ENCODE measurements around the gene VCAN. TPM values are rescaled to one million over a fixed set of nuclear protein-coding genes. Genes with fewer than 3 reads are reported as not detected.

The VCAN gene
- total RNA-seq, 1 experiment from 2014 or later = 31.4 TPM

GRCh38 chr5:83542839-83543238 is 71.3 kb downstream of the VCAN start:
- no peak for TF ChIP-seq CTCF (IDR thresholded peaks at IDR 0.05; ENCODE audit: unreplicated experiment)
- Mint-ChIP-seq H3K4me1 (ENCODE audit: low read depth, unreplicated experiment) (no peaks in the 10 kb centered on the region), H3K27ac (ENCODE audit: unreplicated experiment) (no peak overlapping the region), H3K9me3 (ENCODE audit: low read depth, unreplicated experiment) (peaks cover 2% of the 10 kb centered on the region), H3K4me3 (ENCODE audit: low read depth, unreplicated experiment) (no peak overlapping the region), H3K36me3 (ENCODE audit: insufficient read depth, unreplicated experiment) (no peaks in the 10 kb centered on the region), H3K27me3 (ENCODE audit: unreplicated experiment) (no peaks in the 10 kb centered on the region)
- CTCF ChIA-PET = no interaction called here
- DNase-seq = no peak
- intact Hi-C loops (cut with micrococcal nuclease; ENCODE audit: unreplicated experiment) = no loop called here
- BruUV-seq (replicated peaks) = no TSS peak

GRCh38 chr5:83543898-83544297 is 72.4 kb downstream of the VCAN start:
- DNase-seq = no peak
- H3K27me3 Mint-ChIP-seq (ENCODE audit: unreplicated experiment) = no peaks in the 10 kb centered on the region
- no peak overlapping the region for H3K4me3 Mint-ChIP-seq (ENCODE audit: low read depth, unreplicated experiment)
- no peaks in the 10 kb centered on the region for H3K36me3 Mint-ChIP-seq (ENCODE audit: insufficient read depth, unreplicated experiment)
- intact Hi-C loops (cut with micrococcal nuclease; ENCODE audit: unreplicated experiment) = no loop called here
- H3K27ac Mint-ChIP-seq (ENCODE audit: unreplicated experiment) = no peak overlapping the region
- H3K4me1 Mint-ChIP-seq (ENCODE audit: low read depth, unreplicated experiment) = no peaks in the 10 kb centered on the region
- CTCF ChIA-PET = no interaction called here
- no peaks in the 10 kb centered on the region for H3K9me3 Mint-ChIP-seq (ENCODE audit: low read depth, unreplicated experiment)
- TF ChIP-seq CTCF (IDR thresholded peaks at IDR 0.05; ENCODE audit: unreplicated experiment) = no peak
- BruUV-seq (replicated peaks) = no TSS peak

- Mint-ChIP-seq H3K27ac (ENCODE audit: unreplicated experiment) (no peak overlapping the region), H3K36me3 (ENCODE audit: insufficient read depth, unreplicated experiment) (no peaks in the 10 kb centered on the region), H3K9me3 (ENCODE audit: low read depth, unreplicated experiment) (no peaks in the 10 kb centered on the region), H3K4me1 (ENCODE audit: low read depth, unreplicated experiment) (peaks cover 9% of the 10 kb centered on the region), H3K27me3 (ENCODE audit: unreplicated experiment) (no peaks in the 10 kb centered on the region), H3K4me3 (ENCODE audit: low read depth, unreplicated experiment) (no peak overlapping the region)
- no TSS peak for BruUV-seq (replicated peaks)
- no peak for DNase-seq
- intact Hi-C loops (cut with micrococcal nuclease; ENCODE audit: unreplicated experiment) = no loop called here
- CTCF ChIA-PET = interaction anchor here (0.8 kb wide), 1 partner anchor 11 kb away, joined by 3 read pairs; no protein-coding TSS in a partner anchor
- no peak for TF ChIP-seq CTCF (IDR thresholded peaks at IDR 0.05; ENCODE audit: unreplicated experiment)
Observed at GRCh38 chr5:83547161-83547560, 75.6 kb downstream of the VCAN start.

GRCh38 chr5:83547889-83548288 is 76.3 kb downstream of the VCAN start:
- peaks cover 13% of the 10 kb centered on the region for H3K4me1 Mint-ChIP-seq (ENCODE audit: low read depth, unreplicated experiment)
- H3K36me3 Mint-ChIP-seq (ENCODE audit: insufficient read depth, unreplicated experiment) = no peaks in the 10 kb centered on the region
- intact Hi-C loops (cut with micrococcal nuclease; ENCODE audit: unreplicated experiment) = no loop called here
- BruUV-seq (replicated peaks) = no TSS peak
- no peak for TF ChIP-seq CTCF (IDR thresholded peaks at IDR 0.05; ENCODE audit: unreplicated experiment)
- no peaks in the 10 kb centered on the region for H3K27me3 Mint-ChIP-seq (ENCODE audit: unreplicated experiment)
- no peak overlapping the region for H3K4me3 Mint-ChIP-seq (ENCODE audit: low read depth, unreplicated experiment)
- no peak overlapping the region for H3K27ac Mint-ChIP-seq (ENCODE audit: unreplicated experiment)
- H3K9me3 Mint-ChIP-seq (ENCODE audit: low read depth, unreplicated experiment) = no peaks in the 10 kb centered on the region
- no peak for DNase-seq
- CTCF ChIA-PET = no interaction called here
